Spleen (tissue), 13 donors: ENCODE measurements around the gene SLC22A15. TPM values are rescaled to one million over a fixed set of nuclear protein-coding genes. Genes with fewer than 3 reads are reported as not detected.
A peak's percentile ranks its signal among the peaks of the same experiment; 100 is the strongest.

Experiments
- DNase-seq: peaks from one replicate; pipeline ENCODE4 v3.0.0-alpha.2; 2020
- H3K27ac ChIP-seq, 8 donors: fragments of 200-600 bp; sonication (generic) in 7 of 8; 1 replicate in 4 of 8; 2 replicates in 4 of 8; pipeline versions ENCODE4 v1.5.0 to v1.8.0; 2016 to 2021; ENCODE audit warnings: inconsistent platforms in 4 of 8, mild to moderate bottlenecking in 4 of 8, moderate library complexity in 1 of 8
- H3K27me3 ChIP-seq, 7 donors: fragments of 200-600 bp; sonication (generic) in 6 of 7; replicated peaks in 1 of 7; 1 replicate in 4 of 7; 2 replicates in 3 of 7; pipeline versions ENCODE4 v1.5.0 to v1.8.0; 2016 to 2021; ENCODE audit warnings: inconsistent platforms in 3 of 7, mild to moderate bottlenecking in 1 of 7
- H3K36me3 ChIP-seq, 6 donors: fragments of 200-600 bp; sonication (generic) in 5 of 6; 1 replicate in 4 of 6; 2 replicates in 2 of 6; pipeline versions ENCODE4 v1.5.0 to v1.8.0; 2016 to 2021; ENCODE audit warnings: inconsistent platforms in 2 of 6
- H3K4me1 ChIP-seq, 6 donors: fragments of 200-600 bp; sonication (generic) in 5 of 6; 1 replicate in 3 of 6; 2 replicates in 3 of 6; pipeline versions ENCODE4 v1.5.0 to v1.8.0; 2016 to 2021; ENCODE audit warnings: inconsistent platforms in 3 of 6
- H3K4me3 ChIP-seq, 8 donors: fragments of 200-600 bp; sonication (generic) in 7 of 8; 1 replicate in 4 of 8; 2 replicates in 4 of 8; pipeline versions ENCODE4 v1.5.0 to v1.8.0; 2016 to 2021; ENCODE audit warnings: inconsistent platforms in 4 of 8, mild to moderate bottlenecking in 4 of 8, moderate library complexity in 2 of 8
- H3K9me3 ChIP-seq, 8 donors: fragments of 200-600 bp; sonication (generic) in 7 of 8; 1 replicate in 4 of 8; 2 replicates in 4 of 8; pipeline versions ENCODE4 v1.5.0 to v1.8.0; 2016 to 2021; ENCODE audit warnings: inconsistent platforms in 4 of 8
- CTCF ChIP-seq, 11 experiments: fragments of 200-600 bp in 7 of 11; fragments of 450-650 bp in 4 of 11; sonication (generic) in 4 of 11; IDR thresholded peaks in 8 of 11; conservative IDR thresholded peaks in 3 of 11; 1 replicate in 7 of 11; 2 replicates in 4 of 11; pipeline versions ENCODE4 v1.4.0 to v1.8.0; 2016 to 2021; ENCODE audit warnings: antibody characterized with exemption in 11 of 11, inconsistent platforms in 4 of 11, mild to moderate bottlenecking in 1 of 11
- POLR2A ChIP-seq, 3 donors: fragments of 450-650 bp; IDR thresholded peaks; one replicate each; pipeline ENCODE4 v1.5.1; 2017; ENCODE audit warnings: antibody characterized with exemption in 3 of 3, mild to moderate bottlenecking in 1 of 3
- POLR2AphosphoS5 ChIP-seq, 3 donors: sonication (generic); formaldehyde crosslinking; IDR thresholded peaks; one replicate each; pipeline ENCODE4 v1.5.1; 2017; ENCODE audit warnings: antibody characterized with exemption in 3 of 3
- WGBS, 5 donors: extraction: QIAGEN DNeasy Blood & Tissue Kit in 3 of 5; methylation state at CpG; one replicate each; pipeline versions ENCODE4 v1.1.5 to v1.1.7; 2013 to 2018; 5-methylcytosine and 5-hydroxymethylcytosine counted together
- intact Hi-C: fragments of 100-400 bp; cut with DNase I; formaldehyde crosslinking; loops from one replicate; pipeline ENCODE4 v1.15.0; 2023; ENCODE audit warnings: low total_unique reads
- long read RNA-seq, 2 donors: transcript quantifications; one replicate each; lab custom pipeline, GENCODE V29; 2026
- polyA plus RNA-seq, 3 donors: library from polyadenylated mRNA; stranded (reverse); fragments of 200-250 nt; gene quantifications; one replicate each; pipeline ENCODE4 v1.2.1, GENCODE V29; 2013
- total RNA-seq, 7 donors: library from RNA; depleted of rRNA in 3 of 7; stranded (reverse); fragments of >200 nt in 3 of 7; fragmentation: NEBNext Ultra II Directional in 4 of 7; extraction: Animal tissue kit (Norgen Biotek cat#: 25700) in 4 of 7; gene quantifications; one replicate each; pipeline versions ENCODE4 v1.1.0 to v1.2.1, GENCODE V29; 2016 to 2021
- donor health status: healthy with polysubstance abuse.
- donor health status: DM: no; HTN: no; CAD: no; lungs with moderate emphysema.
- donor health status: DM: no; HTN: no; CAD: no.
- donor health status: Bipolar disorder and iron deficiency.
- donor health status: healthy.
- donor health status: DM: no; HTN: no; CAD: no.
- donor health status: DM: yes; HTN: yes; CAD: no.

Gene SLC22A15
- total RNA-seq = 10 to 100 TPM in 6 of 7 donors, 1 to 10 TPM in 1; 8.3 to 24.8 (median 12.9) TPM
- polyA plus RNA-seq = 1 to 10 TPM; 1.2 to 2.6 (median 2.3) TPM
- long read RNA-seq, donor 1 = 0 reads
- long read RNA-seq, donor 2 = 0 reads

DNA sequence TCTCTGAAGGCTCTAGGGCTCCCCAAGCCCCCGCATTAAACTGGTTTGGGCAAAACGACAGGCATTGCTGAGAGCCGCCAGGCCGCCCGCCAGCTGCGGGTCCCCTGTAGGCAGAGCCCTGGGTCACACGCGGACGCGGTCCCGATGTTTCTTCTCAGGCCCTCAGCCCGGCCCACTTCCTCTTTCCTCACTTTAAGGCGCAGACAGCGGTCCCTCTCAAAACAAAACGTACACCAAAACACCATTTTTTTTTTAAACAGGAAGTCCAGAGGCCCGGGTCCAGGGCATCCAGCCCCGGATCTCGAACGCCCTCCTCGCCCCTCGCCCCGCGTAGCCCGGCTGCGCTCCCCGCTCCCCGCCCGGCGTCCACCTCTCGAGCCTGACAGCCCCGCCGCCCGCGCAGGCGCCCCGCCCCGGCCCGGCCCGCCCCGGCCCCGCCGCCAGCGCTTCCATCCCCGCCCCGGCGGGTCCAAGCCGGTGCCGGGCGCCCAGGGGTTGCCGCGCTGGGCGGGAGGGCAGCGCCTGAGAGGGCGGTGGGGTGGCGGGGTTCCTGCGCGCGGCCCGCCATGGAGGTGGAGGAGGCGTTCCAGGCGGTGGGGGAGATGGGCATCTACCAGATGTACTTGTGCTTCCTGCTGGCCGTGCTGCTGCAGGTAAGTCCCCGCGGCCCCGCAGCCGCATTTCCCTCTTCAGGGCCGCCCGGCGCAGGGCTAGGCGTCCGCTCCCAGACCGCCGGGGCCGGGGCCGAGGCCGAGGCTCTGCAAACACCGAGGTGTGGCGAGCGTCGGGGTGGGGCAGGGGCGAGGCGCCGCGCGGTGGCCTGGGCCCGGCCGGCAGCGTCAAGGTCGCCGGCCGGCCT is at the start of gene SLC22A15:
TSS of gene SLC22A15 (plus strand) at position 452 of the 859 bp plus-strand sequence. CDS start at position 567, 115 bp downstream.
- H3K4me3 ChIP-seq = peak within 1 kb of the TSS; percentile 39 to 82 (median 58)
- TF ChIP-seq POLR2AphosphoS5 (IDR thresholded peaks at IDR 0.05) = peak in 2 of 3 donors; percentile 67 to 75
- peak in 3 of 11 experiments; percentile 8 to 16 (median 16) for TF ChIP-seq CTCF (IDR thresholded peaks at IDR 0.05 in 8 of 11, conservative IDR thresholded peaks at IDR 0.05 in 3 of 11)
- no peak for TF ChIP-seq POLR2A (IDR thresholded peaks at IDR 0.05)
- H3K36me3 ChIP-seq = no peaks in the 10 kb centered on the region
- WGBS, 5 donors = 0 to 2% (median 1%) methylated on average over 15 to 91 of the region's 91 CpGs
- H3K27ac ChIP-seq = peak within 1 kb of the TSS; percentile 44 to 95 (median 86)
- intact Hi-C loops = no loop called here
- DNase-seq = peak; percentile 94
- no peaks in the 10 kb centered on the region for H3K9me3 ChIP-seq
- peaks cover 0 to 17% (median 4%) of the 10 kb centered on the region in 7 donors for H3K27me3 ChIP-seq
- peaks cover 5 to 58% (median 11%) of the 10 kb centered on the region in 6 donors for H3K4me1 ChIP-seq

DNA sequence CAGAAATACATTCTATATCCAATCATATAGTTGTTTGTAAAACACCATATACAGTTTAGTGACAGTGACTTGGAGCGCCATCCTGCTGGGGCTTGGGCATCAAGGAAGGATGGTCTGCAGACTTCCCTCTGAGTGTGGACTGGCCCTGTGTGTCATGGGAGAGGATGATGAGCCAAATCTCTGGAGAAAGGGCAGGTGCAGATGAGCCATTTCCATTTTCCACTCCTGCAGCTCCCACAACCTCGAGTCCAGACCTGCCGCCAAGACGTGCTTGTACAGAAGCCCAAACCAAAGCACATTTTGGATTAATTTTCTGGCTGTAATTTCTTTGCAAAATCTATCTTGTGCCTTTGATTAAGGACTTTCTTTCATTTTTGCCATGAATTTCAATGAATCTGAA is 48.3 kb upstream of the SLC22A15 start:
- Histone ChIP-seq H3K4me3 (no peak overlapping the region), H3K4me1 (peaks cover 0 to 15% (median 2%) of the 10 kb centered on the region in 6 donors), H3K27ac (no peak overlapping the region), H3K36me3 (no peaks in the 10 kb centered on the region), H3K9me3 (no peaks in the 10 kb centered on the region), H3K27me3 (no peaks in the 10 kb centered on the region)
- no peak for DNase-seq
- TF ChIP-seq POLR2A (IDR thresholded peaks at IDR 0.05) = no peak
- no peak for TF ChIP-seq CTCF (IDR thresholded peaks at IDR 0.05 in 8 of 11, conservative IDR thresholded peaks at IDR 0.05 in 3 of 11)
- TF ChIP-seq POLR2AphosphoS5 (IDR thresholded peaks at IDR 0.05) = no peak
- 80 to 98% (median 92%) methylated on average over 4 of the region's 4 CpGs for WGBS, 5 donors
- intact Hi-C loops = no loop called here

DNA sequence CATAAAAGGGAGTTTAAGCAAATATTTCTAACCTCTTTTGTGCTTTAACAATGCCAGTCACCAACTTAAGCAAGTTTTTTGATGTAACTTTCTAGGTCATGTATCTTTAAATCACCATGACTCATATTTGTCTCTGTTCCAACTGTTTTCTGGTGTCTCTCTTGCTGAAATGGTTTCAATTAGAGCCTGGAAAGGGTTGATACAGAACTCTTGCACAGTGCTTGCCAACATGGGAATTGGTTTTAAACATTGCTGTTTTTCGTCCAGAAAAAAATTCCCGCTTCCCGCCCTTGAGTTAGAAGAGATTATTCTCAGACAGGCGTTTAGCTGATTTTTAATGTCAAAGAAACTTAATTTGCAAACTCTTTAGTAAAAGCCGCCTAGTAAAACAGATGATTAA is 46.4 kb upstream of the SLC22A15 start:
- no peaks in the 10 kb centered on the region for H3K36me3 ChIP-seq
- no peak for TF ChIP-seq CTCF (IDR thresholded peaks at IDR 0.05 in 8 of 11, conservative IDR thresholded peaks at IDR 0.05 in 3 of 11)
- no peak for TF ChIP-seq POLR2AphosphoS5 (IDR thresholded peaks at IDR 0.05)
- no peak for TF ChIP-seq POLR2A (IDR thresholded peaks at IDR 0.05)
- intact Hi-C loops = no loop called here
- H3K27ac ChIP-seq = no peak overlapping the region
- no peak overlapping the region for H3K4me3 ChIP-seq
- whole genome bisulfite sequencing, 5 donors = 71 to 88% (median 84%) methylated on average over 5 of the region's 5 CpGs
- no peaks in the 10 kb centered on the region for H3K4me1 ChIP-seq
- no peak for DNase-seq
- no peaks in the 10 kb centered on the region for H3K9me3 ChIP-seq
- no peaks in the 10 kb centered on the region for H3K27me3 ChIP-seq

DNA sequence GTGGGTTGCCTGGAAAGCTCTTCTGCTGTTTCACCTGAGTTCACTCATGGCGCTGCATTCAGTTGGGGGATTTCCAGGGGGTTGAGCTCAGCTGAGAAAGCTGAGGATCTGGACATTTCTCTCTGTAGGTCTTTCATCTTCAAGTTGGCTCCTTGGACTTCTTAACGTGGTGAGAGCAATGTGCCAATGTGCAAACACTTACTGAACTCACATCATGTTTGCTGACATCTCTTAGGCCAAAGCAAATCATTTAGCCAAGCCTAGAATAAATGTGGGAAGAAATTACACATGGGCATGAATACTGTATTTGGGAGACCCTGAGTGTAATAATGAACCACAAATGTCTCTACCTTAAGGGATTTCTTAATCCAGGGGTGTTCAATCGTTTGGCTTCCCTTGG is 42.7 kb upstream of the SLC22A15 start:
- intact Hi-C loops = no loop called here
- WGBS, 5 donors = 73 to 90% (median 78%) methylated on average over 3 of the region's 3 CpGs

More for the DNA sequence above, 42.7 kb upstream of the SLC22A15 start:
- Histone ChIP-seq H3K4me1 (no peaks in the 10 kb centered on the region), H3K27me3 (no peaks in the 10 kb centered on the region), H3K27ac (no peak overlapping the region), H3K4me3 (no peak overlapping the region), H3K36me3 (no peaks in the 10 kb centered on the region), H3K9me3 (no peaks in the 10 kb centered on the region)
- DNase-seq = no peak
- TF ChIP-seq POLR2AphosphoS5 (IDR thresholded peaks at IDR 0.05) = no peak
- TF ChIP-seq POLR2A (IDR thresholded peaks at IDR 0.05) = no peak
- no peak for TF ChIP-seq CTCF (IDR thresholded peaks at IDR 0.05 in 8 of 11, conservative IDR thresholded peaks at IDR 0.05 in 3 of 11)
